Type B pancreatic cell (in vitro differentiated cells): ENCODE data around the gene ENPP1. TPM values are rescaled to one million over a fixed set of nuclear protein-coding genes. Genes with fewer than 3 reads are reported as not detected.

Source experiments
- DNase-seq: peaks from one replicate; pipeline ENCODE4 v3.0.0; 2021; ENCODE audit warnings: mixed read lengths; ENCODE audit not compliant: unreplicated experiment; ENCODE audit errors: extremely low spot score
- H3K27ac Mint-ChIP-seq: 2 replicates; pipeline ENCODE4 v1.8.0; 2021; ENCODE audit warnings: mild to moderate bottlenecking, mixed read lengths
- H3K27me3 Mint-ChIP-seq: 2 replicates; pipeline ENCODE4 v1.8.0; 2021; ENCODE audit warnings: mixed read lengths
- H3K36me3 Mint-ChIP-seq: 2 replicates; pipeline ENCODE4 v1.8.0; 2021; ENCODE audit warnings: mixed read lengths
- H3K4me1 Mint-ChIP-seq: one replicate; pipeline ENCODE4 v1.8.0; 2021; ENCODE audit warnings: mixed read lengths; ENCODE audit not compliant: unreplicated experiment
- H3K4me3 Mint-ChIP-seq: 2 replicates; pipeline ENCODE4 v1.8.0; 2021; ENCODE audit warnings: mild to moderate bottlenecking, mixed read lengths
- H3K9me3 Mint-ChIP-seq: 2 replicates; pipeline ENCODE4 v1.8.0; 2021; ENCODE audit warnings: mixed read lengths
- total RNA-seq: library from RNA; stranded (reverse); gene quantifications from 2 replicates; pipeline ENCODE4 v1.2.1, GENCODE V29; 2021; ENCODE audit warnings: low replicate concordance
- TF ChIP-seq, protein P1 (sequence below): fragments of 200-600 bp; sonication (generic); conservative IDR thresholded peaks from 2 replicates; pipeline ENCODE4 v1.5.0; 2021; ENCODE audit warnings: antibody characterized with exemption, mild to moderate bottlenecking

Gene ENPP1
- total RNA-seq, 1 donor from 2014 or later: 13.4 TPM

DNA sequence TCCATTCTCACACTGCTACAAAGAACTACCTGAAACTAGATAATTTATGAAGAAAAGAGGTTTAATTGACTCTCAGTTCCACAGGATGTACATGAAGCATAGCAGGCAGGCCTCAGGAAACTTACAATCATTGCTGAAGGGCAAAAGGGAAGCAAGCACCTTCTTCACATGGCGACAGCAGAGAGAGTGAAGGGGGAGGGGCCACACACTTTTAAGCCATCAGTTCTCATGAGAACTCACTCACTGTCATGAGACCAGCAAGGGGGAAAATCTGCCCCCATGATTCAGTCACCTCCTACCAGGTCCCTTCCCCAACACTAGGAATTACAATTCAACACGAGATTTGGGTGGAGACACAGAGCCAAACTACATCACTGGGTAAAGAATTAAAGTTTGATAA is 12.5 kb upstream of the ENPP1 start:
- TF ChIP-seq, protein P1, sequence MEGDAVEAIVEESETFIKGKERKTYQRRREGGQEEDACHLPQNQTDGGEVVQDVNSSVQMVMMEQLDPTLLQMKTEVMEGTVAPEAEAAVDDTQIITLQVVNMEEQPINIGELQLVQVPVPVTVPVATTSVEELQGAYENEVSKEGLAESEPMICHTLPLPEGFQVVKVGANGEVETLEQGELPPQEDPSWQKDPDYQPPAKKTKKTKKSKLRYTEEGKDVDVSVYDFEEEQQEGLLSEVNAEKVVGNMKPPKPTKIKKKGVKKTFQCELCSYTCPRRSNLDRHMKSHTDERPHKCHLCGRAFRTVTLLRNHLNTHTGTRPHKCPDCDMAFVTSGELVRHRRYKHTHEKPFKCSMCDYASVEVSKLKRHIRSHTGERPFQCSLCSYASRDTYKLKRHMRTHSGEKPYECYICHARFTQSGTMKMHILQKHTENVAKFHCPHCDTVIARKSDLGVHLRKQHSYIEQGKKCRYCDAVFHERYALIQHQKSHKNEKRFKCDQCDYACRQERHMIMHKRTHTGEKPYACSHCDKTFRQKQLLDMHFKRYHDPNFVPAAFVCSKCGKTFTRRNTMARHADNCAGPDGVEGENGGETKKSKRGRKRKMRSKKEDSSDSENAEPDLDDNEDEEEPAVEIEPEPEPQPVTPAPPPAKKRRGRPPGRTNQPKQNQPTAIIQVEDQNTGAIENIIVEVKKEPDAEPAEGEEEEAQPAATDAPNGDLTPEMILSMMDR: no peak
- Mint-ChIP-seq H3K36me3 (no peaks in the 10 kb centered on the region), H3K9me3 (no peaks in the 10 kb centered on the region), H3K27ac (no peak overlapping the region), H3K27me3 (peaks cover 27% of the 10 kb centered on the region), H3K4me1 (no peaks in the 10 kb centered on the region), H3K4me3 (no peak overlapping the region)
- no peak for DNase-seq

DNA sequence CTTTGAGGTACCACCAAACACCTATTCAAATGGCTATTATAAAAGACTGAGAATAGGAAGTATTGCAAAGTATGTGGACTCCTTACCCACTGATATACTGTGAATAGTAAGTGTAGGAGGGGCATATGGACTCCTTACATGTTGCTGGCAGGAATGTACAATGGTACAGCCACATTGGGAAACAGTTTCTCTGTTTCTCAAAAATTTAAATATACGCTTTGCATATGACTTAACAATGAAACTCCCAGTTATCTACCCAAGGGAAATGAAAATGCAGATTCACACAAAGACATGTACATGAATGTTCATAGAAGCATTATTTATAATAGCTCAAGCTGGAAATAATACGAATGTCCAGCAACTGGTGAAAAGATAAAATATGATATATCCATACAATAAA is 5.5 kb upstream of the ENPP1 start:
- TF ChIP-seq, protein P1: no peak
- H3K9me3 Mint-ChIP-seq: no peaks in the 10 kb centered on the region
- H3K36me3 Mint-ChIP-seq: no peaks in the 10 kb centered on the region
- peaks cover 42% of the 10 kb centered on the region for H3K27me3 Mint-ChIP-seq
- DNase-seq: no peak
- H3K4me1 Mint-ChIP-seq: peaks cover 3% of the 10 kb centered on the region
- no peak overlapping the region for H3K4me3 Mint-ChIP-seq
- H3K27ac Mint-ChIP-seq: no peak overlapping the region

DNA sequence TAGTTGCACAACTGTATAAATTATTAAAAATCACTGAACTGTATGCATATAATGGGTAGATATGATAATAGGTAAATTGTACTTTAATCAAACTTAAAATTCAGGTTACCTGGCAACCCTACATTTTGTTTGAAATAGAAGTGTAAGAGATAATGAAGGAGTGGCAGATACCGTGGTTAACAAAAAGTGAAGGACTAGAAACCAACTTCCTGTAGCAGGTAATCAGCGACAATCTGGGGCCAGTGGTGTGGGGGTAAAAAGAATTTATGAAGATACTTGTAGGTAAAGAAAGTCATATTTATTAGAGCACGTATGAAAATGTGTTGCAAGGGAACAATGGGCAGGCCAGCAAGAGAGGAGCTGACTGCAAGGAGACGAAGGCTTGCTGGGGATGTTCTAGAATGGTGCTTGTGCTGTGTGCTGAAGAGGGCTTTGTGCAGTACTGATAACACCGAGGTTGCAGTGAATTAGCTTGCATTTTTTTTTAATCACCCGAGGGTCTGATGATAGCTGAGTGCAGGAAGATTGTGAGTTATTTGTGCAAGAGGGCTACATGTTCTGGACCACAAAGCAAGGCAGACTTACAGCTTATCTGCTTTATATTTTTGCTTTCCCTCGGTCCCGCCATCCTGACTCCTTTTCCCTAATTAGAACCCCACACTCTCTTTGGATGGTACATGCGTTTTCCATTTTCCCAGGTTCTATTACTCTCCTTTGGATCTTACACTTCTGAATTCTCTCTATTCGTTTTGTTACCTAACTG is 4.6 kb upstream of the ENPP1 start:
- H3K27ac Mint-ChIP-seq: no peak overlapping the region
- no peak overlapping the region for H3K4me3 Mint-ChIP-seq
- TF ChIP-seq, protein P1: no peak
- peaks cover 6% of the 10 kb centered on the region for H3K4me1 Mint-ChIP-seq
- H3K9me3 Mint-ChIP-seq: no peaks in the 10 kb centered on the region
- DNase-seq: no peak
- no peaks in the 10 kb centered on the region for H3K36me3 Mint-ChIP-seq
- H3K27me3 Mint-ChIP-seq: peaks cover 41% of the 10 kb centered on the region

DNA sequence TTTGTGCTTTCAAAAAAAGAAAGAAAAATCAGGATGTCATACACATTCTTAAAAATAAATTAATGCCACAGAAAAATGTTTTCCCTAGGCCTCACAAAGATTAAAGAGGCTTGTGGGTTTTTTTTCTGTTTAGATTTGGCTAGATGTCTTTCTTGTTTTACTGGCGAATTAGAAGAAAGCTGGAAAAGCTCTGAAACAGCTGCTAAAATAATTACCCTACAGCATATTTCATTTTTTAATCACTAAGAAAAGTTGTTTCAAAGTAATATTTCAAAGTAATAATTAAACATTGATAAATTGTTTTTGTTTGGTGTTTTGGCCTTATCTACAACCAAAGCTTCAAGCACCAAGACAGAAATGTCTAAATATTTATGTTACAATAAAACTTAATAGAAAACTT is 3.7 kb upstream of the ENPP1 start:
- H3K4me1 Mint-ChIP-seq: peaks cover 6% of the 10 kb centered on the region
- no peak for DNase-seq

DNA sequence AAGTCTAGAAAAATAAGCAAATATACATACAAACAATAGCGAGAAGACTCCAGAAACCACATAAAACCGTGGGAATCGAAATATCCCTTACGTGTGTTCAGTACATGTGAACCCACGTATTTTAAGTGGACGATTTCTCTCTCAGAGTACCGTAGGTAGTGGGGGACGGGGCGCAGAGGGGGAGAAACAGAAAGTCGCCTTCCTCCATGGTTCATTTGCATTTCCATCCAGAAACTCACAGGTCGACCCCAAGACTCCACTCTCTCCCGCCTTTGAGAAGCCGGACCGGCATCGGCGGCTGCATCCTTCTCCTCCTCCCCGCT is 538 bp upstream of the ENPP1 start:
- no peaks in the 10 kb centered on the region for H3K9me3 Mint-ChIP-seq
- H3K4me3 Mint-ChIP-seq: peak overlapping the region; percentile 93
- no peak for DNase-seq
- H3K27ac Mint-ChIP-seq: peak overlapping the region; percentile 63
- peaks cover 6% of the 10 kb centered on the region for H3K4me1 Mint-ChIP-seq
- H3K27me3 Mint-ChIP-seq: peaks cover 62% of the 10 kb centered on the region
- H3K36me3 Mint-ChIP-seq: no peaks in the 10 kb centered on the region
- TF ChIP-seq, protein P1: no peak

More for the DNA sequence above, 3.7 kb upstream of the ENPP1 start:
- TF ChIP-seq, protein P1: no peak
- no peak overlapping the region for H3K27ac Mint-ChIP-seq
- no peaks in the 10 kb centered on the region for H3K9me3 Mint-ChIP-seq
- H3K27me3 Mint-ChIP-seq: peaks cover 50% of the 10 kb centered on the region
- H3K4me3 Mint-ChIP-seq: no peak overlapping the region
- no peaks in the 10 kb centered on the region for H3K36me3 Mint-ChIP-seq
